PC-3 (cell line): ENCODE results near the gene GIPC3.

ENCODE experiments used
- CTCF ChIP-seq: fragments of 300-600 bp; sonication (generic); conservative IDR thresholded peaks from 2 replicates; pipeline ENCODE4 v1.5.1; 2017; ENCODE audit warnings: antibody characterized with exemption, low read depth, mild to moderate bottlenecking, low read length
- EZH2phosphoT487 ChIP-seq: fragments of 300-600 bp; sonication (generic); IDR thresholded peaks from 2 replicates; pipeline ENCODE4 v1.6.1; 2018; ENCODE audit warnings: mild to moderate bottlenecking, antibody characterized with exemption, low read length, borderline replicate concordance

- no peak for TF ChIP-seq CTCF
- no peak for TF ChIP-seq EZH2phosphoT487
Measured at GRCh38 chr19:3604227-3604986, 19.1 kb downstream of the GIPC3 start.
